CD4-positive, alpha-beta T cell treated with Interleukin-1 beta for 1 hour (primary cell): ENCODE data around the gene UNC93B1.
"Not testable (repeated sequence)": the region's sequence is repeated elsewhere in the genome, so short reads cannot be mapped to it uniquely, and the experiment has no call there.

Source experiments
- DNase-seq, 2 donors: peaks; one replicate each; pipeline ENCODE4 v3.0.0-alpha.2; 2020 to 2022

UNC93B1 gene

DNA sequence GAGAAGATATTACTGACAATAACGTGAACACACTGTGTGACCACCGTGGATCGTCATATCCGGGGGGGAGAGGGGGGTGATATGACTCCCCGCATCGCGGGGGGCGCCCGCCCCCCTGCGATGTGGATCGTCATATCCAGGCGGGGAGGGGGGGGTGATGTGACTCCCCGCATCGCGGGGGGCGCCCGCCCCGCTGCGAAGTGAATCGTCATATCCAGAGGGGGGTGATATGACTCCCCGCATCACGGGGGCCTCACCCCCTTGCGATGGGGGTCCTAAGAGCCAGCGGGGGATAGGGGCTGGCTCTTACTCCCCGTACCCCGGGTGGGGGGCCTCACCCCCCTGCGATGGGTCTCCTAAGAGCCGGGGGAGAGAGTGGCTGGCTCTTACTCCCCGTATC lies 19.9 kb downstream of the UNC93B1 start:
- no peak for DNase-seq

DNA sequence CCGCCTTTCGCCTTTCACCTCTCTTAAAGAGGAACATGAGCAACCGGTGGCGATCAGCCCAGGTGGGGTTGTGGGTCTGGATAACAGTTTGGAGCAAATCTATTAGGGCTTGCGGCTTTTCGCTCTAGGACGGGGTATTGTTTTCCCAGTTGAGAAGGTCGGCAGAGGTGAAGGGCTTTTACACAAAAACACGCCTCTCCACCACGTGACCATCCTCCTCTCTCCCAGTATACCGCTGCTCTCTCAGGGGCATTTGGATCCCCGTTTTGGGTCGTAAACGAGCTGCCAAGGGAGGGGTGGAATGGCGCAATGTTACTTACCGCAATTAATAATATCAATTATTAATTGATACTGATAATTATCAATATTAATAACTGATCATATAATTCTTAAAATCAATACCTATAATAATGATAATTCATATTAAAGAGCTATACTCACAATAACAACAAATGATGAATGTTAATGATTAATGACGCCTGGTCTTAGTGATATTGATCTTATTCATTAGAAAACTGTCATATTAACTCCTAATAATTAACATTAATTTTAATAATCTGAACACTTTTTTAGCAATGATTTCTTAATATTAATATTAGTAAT lies 21.5 kb downstream of the UNC93B1 start:
- not testable (repeated sequence) for DNase-seq

DNA sequence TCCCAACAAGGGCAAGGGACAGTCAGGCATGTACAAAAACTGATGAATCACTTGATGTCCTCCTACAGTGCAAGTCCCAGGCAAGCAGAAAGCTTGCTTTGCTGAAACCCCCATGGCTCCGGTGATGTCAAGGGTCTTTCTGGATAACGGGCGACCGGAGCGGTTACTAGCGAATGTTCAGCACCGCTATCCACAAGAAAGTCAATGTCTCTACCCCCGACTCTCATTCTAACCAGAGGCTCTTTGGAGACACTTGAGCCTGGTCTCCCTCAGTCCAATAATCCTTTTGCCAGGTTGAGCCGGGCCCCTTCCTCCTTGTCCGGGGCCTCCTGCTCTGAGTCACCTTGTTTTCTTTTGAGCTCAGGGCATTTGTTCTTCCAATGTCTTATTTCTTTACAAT lies 22.7 kb downstream of the UNC93B1 start:
- not testable (repeated sequence) for DNase-seq

DNA sequence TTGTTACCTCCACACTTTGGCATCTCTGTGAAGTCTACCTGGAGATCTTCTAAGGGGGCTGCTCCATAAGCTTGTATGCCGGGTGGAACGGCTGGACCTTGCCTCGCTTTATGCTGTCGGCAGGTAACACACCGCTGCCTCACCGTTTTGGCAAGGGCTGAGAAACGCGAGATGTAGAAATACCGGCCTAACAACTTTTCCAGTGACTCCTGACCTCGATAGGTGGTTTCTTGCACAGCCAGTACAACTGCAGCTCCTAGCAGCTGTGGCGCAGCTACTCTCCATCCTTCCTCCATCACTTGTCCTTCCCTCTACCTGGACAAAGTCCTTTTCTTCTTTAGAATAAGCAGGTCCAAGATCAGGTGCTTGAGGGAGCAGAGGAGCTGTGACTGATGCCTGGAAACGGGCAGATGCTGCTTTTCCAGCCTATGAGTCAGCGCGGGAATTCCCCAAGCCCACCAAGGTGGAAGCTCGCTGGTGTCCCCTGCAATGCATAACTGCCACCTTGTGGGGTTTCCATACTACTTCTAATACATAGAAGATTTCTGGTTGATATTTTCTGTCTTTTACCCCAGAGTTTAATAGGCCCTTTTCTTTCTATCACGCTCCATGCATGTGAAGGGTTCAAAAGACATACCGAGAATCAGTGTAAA lies 25.0 kb downstream of the UNC93B1 start:
- not testable (repeated sequence) for DNase-seq

DNA sequence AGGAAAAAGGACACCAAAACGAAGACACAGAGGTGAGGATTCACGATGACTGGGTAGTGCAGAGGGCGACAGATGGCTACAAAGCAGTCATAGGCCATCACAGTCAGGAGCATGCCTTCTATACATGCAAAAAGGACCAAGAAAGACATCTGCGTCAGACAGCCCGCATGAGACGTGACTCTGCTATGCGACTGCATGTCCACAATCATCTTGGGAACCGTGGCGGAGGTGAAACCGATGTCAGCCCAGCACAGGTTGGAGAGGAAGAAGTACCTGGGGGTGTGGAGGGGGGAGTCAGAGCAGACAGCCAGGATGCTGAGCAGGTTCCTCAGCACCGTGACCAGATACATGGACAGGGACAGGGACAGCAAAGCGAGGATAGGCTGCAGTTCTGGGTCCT lies 29.2 kb downstream of the UNC93B1 start:
- DNase-seq = not testable (repeated sequence)

DNA sequence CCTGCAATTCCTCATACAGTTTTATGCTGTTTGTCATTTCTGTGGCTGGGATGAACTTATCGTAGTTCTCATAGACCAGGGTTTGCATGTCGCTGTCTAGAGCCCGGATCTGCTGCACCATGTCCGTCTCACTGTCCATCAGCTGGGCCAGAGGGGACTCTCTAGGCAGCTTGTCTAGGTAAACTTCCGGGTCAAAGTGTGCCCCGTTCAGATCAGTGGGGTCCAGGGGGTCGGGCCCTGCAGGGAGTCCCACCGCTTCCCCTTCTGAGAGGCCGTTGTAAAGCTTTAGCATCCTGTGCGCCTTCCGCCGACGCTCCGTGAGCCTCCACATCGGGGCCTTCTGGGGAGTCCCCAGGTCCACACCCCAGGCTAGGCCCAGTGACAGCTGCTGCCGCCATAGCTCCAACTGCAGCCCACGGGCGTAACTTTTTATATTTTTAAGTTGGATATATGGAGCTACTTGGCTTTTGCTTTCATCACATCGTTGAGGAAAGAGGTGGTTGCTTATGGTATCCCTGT lies 38.0 kb downstream of the UNC93B1 start:
- DNase-seq = not testable (repeated sequence)

DNA sequence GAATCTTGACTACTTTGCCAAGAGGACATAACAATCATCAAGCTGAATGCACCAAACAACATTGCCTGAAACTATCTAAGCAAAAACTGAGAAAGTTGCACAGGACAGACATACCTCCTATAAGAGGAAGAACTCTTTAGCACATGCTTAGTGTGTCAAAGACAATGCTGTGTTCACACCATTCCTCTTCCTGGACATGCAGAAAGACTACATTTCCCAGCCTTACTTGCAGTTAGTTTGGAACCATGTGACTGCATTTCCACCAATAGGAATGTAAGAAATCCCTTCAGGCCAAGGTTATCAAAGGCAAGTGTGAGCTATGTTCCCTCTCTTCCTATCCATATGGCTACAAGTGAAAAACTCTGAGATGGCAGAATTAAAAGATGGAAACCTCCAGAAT lies 39.2 kb downstream of the UNC93B1 start:
- DNase-seq = not testable (repeated sequence)

DNA sequence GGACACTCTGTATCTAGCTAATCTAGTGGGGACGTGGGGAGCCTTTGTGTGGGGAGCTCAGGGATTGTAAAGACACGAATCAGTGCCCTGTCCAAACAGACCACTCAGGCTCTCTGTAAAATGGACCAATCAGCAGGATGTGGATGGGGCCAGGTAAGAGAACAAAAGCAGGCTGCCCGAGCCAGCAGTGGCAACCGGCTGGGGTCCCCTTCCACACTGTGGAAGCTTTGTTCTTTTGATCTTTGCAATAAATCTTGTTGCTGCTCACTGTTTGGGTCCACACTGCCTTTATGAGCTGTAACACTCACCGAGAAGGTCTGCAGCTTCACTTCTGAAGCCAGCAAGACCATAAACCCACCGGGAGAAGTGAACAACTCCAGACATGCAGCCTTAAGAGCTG lies 40.0 kb downstream of the UNC93B1 start:
- DNase-seq = not testable (repeated sequence)

DNA sequence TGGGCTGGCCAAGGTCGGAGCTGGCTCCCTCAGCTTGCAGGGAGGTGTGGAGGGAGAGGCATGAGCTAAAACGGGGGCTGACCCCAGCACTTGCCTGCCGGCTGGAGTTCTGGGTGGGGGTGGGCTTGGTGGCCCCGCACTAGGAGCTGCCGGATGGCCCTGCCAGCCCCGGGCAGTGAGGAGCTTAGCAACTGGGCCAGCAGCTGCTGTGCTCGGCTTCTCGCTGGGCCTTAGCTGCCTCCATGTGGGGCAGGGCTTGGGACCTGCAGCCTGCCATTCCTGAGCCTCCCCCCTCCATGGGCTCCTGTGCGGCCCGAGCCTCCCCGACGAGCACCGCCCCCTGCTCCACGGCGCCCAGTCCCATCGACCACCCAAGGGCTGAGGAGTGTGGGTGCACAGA lies 40.7 kb downstream of the UNC93B1 start:
- not testable (repeated sequence) for DNase-seq

DNA sequence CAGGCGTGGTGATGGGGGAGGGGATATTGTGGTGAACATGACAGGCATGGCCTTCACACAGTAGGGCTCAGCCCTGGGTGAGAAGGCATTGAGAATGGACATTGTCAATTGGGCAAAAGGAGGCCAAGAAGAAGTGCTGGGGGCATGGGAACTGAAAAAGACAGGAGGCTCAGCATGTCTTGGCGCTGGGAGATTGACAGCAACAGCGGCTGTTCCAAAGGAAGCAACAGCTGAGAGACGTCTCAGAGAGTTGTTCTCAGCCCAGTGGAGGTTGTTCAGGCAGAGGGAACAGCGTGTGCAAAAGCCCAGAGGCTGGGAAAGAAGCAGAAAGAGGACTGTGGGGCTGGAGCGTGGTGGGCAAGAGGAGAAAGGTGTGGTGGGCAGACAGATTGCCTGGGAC lies 47.7 kb downstream of the UNC93B1 start:
- DNase-seq = not testable (repeated sequence)

DNA sequence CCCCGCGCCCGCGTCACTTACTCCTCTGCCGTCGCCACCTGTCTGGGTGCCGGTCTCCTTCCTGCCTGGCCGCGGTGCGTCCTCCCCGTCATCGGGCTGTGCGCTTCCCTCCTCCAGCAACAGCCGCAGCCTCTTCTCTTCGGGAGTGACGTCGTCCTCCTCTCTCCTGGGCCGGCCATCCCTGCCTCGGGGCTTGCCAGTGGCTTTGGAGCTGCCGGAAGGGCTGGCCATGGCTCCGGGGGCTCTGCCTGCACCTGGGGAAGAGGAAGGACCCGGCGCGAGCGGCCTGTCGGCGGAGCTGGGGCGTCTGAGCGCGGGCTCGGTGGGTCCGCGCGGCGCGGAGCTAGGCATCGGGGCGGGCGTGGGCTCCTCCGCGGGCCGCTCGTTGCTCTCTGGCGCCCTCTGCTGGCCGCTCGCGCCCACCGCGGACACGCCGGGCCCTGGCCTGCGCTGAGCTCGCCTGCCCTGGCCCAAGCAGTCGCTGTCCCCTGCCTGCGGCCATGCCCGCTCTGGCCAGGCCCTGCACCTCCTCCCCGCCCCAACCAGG lies 48.4 kb downstream of the UNC93B1 start:
- DNase-seq = peak; percentile 72 to 76

DNA sequence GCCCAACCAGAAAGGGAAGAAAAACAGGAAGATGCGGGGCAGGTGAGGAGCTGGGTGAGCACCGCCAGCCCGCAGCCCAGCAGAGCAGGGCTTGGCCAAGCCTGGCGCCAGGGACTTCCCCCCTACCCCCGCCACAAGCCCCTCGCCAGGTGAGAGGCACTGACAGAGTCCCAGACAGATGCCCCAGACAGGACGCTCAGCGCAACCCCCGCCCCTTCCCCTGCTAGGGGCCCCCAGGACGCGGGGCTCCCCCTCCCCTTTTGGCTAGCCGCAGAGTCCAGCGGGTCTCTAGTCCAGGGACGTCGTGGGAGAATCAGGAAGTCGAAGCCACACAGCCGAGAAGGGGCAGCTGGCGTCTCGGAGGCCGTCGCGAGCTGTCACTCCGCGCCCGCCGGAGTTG lies 48.9 kb downstream of the UNC93B1 start:
- DNase-seq = peak in 1 of 2 donors; percentile 24

DNA sequence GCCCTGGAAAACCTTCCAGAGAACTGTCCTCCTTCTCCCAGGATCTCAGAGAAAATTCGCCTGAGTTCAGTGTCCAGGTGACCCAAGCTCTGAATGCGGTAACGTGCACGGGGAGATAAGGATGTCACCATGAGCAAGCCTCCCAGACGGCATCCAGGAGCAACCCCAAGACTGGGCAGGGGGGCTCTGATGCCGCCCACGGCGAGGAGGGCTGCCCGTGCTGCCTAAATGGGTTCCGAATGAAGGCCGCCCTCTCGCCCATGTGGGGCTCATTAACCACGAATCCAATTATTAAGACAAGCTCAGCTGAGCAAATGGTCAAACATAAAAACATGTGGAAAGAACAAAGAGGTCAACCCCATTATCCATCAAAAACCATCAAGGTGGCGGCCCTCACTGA lies 49.6 kb downstream of the UNC93B1 start:
- not testable (repeated sequence) for DNase-seq

DNA sequence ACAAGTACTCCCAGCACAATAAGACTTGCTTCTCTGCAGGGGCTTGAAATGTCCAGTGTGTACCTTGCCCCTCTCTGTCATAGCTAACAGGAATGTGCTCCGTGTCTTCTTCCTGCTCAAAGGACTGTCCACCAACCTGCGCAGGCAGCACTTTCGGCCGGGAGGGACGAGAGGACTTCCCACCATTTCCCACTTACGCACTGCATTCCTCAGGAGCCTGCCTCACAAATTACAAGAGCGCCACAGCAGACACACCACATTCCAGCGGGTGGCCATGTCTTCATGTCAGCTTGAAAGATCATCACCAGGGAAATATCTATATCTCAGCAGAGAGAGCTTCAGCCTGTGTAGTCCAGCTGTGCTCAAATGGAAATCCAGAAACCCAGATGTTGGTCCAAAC lies 53.2 kb downstream of the UNC93B1 start:
- DNase-seq = not testable (repeated sequence)

DNA sequence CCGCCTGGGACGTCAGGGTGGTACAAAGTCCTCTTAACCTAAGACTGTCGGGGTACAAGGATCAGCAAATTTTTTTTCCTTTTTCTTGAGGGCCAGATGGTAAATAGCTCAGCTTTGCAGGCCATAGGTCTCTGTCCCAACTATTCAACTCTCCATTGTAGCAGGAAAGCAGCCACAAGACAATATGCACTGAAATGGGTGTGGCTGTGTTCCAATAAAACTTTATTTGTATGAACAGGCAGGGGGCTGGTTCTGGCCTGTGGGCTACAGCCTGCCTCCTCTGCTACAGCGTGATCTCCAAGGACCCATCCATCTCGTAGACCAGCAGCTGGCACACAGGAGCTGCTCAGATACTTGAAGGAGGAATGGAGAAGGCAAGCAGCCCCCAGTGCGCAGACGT lies 56.1 kb downstream of the UNC93B1 start:
- DNase-seq = not testable (repeated sequence)

DNA sequence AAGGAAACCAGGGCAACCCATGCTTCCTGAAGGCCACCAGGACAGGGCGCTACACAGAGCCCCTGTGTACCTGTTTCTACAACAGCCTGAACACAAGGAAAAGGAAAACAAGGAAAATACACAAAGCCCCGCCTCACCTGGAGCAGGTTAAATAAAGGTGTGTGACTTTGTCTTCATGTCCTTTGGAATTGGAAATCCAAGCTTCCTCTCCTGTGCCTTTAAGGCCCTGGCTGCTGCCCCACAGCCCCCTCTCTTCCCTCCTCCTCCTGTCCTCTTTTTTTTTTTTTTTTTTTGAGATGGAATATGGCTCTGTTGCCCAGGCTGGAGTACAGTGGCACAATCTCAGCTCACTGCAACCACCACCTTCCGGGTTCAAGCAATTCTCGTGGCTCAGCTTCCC lies 57.5 kb downstream of the UNC93B1 start:
- DNase-seq = not testable (repeated sequence)

DNA sequence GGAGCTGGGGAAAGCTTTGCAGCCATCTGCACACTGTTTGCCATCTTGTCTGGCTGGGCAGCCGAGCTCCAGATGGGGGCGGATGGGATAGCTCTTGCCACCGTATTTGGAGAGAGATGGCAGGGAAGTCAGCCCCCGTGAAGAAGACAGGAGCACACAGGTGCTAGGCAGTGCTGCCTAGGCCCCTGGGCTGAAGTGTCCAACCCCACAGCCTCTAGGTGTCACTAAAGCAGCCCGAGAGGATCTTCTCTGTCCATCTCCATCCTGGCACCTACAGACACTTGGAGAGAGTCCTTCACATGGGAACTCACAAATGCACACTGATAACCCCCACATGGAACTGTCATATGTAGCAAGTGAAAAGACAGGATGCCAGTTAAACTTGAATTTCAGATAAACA lies 60.5 kb downstream of the UNC93B1 start:
- DNase-seq = not testable (repeated sequence)
